ENCODE results near the gene MLLT3.

The MLLT3 gene

DNA sequence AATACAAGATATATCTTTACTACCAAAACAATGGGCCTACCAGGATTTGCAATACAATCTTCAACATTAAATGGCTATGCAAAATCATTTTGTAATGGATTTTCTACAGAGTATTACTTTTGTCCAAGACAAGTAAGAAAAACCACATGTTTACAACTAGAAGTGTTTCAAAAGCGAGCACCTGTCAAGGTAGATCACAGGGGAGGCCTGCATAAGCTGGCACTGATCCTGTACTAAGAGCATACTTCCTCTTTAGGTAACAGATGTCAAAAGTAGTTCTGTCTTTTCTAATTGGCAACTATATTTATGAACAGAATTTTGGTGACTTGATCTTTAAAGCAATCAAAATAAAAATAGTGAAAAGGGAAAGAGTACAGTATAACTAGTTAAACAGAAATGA lies 249.0 kb downstream of the MLLT3 start:
- DNase-seq, result no peak

DNA sequence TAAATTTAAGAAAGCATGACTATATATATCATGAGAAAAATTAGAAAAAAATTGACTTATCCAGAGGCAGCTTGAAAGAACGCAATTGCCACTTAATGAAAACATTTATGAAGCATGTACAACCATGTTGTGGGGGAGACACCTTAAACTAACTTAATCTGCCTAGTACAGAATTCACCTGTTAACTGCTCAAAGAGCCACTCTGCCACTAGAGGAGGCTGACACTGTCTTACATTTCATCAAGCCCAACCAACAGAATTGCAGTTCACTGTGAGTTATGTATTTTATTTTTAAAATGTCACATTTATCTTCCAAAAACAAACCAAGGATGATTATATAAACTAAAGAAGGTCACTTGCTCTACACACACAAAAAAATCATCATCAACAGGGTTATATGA lies 252.9 kb downstream of the MLLT3 start:
- DNase-seq, result no peak

DNA sequence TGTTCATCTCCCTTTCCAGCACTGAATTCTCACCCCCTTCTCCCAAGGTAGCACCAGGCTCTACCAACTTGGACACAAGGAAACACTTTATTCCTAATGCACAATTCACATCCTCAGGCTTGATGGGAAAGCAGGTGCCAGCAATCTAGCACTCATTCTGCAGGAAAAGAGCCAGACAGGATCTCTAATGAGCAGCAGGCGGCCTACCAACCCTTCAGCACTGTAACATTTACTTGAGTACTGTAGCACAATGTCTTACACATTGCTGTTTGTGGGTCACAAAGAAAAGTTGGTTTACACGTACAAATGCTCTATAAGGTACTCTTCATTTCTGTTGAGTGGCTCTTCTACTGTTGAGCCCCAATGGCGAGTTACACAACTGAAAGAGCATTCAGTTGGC lies 254.4 kb downstream of the MLLT3 start:
- DNase-seq, result no peak

DNA sequence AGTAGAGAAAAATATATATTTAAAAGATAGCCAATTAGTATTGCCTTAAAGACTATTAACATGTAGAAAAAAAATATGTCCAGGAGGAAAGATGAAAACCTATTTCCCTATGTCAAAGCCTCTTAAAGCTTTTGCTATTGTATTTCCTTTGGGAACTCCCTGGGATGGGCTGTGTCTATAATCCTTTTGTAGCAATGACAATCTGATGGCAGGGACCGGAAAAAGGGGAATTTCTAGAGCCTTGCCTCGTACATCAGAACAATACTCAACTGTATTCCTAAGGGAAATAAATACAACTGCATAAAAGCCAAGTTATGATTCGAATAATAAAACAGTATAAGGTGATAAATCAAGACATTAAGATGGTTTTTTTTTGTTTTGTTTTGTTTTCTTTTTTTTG lies 257.3 kb downstream of the MLLT3 start:
- DNase-seq, result no peak

DNA sequence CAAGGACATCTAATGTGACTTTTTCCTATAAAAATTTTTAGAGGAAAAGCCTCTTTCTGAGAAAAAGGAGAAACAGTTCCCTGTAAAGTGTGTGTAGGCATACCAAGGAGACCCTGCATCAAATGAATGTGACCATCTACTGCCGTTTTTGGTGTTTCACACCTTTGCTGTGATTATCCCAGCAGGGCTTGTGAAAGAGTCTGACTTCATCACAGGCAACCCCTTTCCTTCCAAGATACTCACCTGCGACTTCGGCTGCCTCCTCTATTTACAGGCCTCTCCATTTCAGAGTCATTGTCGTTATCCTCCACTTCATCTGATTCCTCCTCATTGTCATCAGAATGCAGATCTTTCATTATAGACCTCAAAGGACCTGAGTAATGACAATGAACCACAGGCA lies 259.1 kb downstream of the MLLT3 start:
- no peak for DNase-seq

DNA sequence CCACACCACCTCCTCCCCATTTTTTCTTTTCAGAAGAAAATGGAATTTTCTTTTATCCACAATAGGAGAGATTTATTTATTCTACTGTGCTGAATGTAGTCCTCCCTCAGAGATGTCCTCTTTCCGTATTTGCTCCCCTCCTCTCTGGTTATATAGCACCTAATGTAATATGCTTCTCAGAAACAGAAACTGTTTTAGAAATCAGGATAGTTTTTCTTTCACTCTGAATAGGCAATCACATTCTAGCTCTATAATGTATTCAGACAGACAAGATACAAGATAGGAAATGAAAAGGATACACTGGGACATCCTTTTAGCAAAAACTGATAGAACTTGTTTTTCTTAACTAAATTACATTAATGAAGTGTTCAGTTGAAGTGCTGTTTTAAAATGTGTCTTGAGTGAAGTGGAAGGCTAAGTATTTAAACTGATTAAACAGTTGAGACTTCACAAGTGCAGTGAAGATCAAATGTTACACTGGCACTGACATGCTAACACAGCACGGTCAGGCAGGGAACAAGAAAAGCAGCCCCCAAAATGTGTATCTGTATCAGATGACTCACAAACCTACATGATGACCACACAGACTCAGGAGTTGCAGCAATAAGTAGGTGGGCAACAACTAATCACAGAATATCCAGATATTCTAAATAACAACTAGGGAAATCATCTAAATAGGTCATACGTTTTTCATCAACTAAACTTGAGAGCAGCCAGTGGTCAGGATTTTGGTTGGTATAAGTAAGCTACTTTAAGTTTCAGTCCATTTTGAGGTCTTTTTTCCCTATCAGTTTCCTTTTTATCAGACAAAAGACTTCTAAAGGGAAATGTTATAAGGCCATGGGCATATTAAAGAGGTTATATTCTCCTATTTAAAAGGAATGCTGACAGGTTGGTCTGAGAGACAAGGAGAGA lies 260.4 kb downstream of the MLLT3 start:
- DNase-seq, result no peak

DNA sequence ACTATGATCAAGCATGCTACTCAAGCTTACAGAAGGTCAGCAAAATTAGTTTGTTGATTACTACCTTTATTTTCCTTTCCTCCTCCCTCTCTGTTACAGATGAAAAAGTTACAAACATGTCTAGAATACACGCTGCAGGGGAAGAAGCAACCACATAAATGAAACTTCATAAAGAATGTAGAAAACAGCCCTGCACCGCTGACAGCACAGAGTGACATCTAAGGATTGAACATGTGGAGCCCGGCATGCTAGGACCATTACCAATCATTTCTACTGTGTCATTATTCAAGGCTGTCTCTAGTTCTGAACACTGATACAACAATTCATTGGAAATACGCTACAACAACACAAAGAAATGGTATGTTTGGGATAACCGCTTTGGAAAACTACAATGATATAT lies 261.1 kb downstream of the MLLT3 start:
- DNase-seq, result no peak

DNA sequence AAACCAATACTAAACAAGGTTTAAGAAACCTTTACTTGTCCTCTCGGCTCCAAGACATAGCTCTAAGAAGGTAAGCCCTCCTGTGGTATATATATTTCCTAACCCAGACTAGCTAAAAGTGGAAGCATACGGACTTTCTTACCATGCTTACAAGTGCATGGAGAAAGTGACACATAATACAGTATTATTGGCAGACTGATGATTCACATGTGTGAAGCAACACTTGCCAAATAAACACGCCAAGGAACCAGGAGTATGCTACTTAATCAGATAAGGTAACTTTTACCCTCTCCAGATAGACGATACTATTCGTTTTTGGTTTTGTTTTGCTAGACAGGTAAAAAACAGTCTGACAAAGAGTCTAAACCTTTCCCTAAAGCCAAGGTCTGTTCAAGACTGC lies 264.1 kb downstream of the MLLT3 start:
- no peak for DNase-seq

DNA sequence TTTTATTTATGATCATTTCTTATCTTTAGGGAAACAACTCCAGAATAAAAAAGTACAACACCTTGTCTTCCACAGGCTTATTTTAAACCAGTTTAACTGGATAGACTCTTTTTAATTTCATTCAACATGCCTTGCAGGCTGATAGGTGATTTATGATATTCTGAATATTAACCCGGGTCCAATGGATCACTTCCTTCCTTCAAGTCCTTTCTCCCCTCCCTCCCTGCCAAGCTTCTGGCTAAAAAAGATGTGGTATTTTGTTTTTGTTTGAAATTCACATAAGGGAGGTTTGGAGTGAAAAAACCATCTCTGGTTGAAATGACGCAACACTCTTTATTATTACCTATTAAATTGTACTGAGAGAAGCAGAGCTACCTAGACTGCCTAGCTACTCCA lies 265.3 kb downstream of the MLLT3 start:
- DNase-seq, result no peak

DNA sequence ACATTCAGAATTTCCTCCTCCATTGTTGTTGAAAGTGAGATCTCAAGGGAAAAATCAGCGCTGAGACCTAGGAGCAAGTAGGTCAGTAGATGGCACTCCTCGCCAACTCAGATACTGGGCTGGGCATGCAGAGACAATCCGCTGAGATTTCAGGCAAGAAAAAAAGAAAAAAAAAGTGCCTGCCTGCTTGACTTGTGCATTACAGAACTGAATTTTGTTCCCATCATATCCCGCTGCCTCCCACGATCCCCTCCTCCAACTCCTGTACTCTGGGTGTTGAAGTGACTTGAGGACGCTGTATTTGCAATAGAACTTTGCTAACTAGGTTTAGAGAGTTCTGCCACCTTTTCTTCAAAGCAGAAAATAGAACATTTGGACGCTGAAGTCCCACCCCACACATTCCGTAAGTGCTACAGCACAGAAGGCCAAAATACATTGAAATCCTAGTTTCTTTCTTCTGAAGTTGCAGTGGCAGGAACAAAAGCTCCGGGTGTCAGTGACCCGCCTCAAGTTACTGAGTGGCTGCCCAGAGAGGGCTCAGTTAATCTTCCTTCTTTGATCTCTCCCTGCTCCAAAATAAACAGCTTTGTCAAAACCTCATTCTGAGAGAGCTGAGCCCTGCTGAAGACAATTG lies 265.8 kb downstream of the MLLT3 start:
- DNase-seq, result peak; percentile 57 to 60

DNA sequence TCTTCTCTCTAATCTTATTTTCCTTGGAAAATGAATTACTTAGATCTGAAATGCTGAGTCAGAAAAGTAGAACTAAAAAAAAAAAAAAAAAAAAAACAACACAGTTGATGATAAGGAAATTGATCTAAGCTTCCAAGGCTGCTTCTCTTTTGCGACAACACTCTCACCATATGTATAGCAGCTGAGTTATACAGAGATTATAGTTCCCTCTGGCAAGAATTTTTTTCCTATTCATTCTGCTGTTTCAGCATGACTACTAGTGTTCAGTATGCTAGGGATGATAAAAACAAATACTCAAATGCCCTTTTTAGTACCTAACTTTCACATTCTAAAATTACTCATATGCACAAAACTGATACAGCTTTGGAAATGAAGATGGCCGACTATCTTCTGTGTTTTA lies 267.3 kb downstream of the MLLT3 start:
- DNase-seq, result no peak

DNA sequence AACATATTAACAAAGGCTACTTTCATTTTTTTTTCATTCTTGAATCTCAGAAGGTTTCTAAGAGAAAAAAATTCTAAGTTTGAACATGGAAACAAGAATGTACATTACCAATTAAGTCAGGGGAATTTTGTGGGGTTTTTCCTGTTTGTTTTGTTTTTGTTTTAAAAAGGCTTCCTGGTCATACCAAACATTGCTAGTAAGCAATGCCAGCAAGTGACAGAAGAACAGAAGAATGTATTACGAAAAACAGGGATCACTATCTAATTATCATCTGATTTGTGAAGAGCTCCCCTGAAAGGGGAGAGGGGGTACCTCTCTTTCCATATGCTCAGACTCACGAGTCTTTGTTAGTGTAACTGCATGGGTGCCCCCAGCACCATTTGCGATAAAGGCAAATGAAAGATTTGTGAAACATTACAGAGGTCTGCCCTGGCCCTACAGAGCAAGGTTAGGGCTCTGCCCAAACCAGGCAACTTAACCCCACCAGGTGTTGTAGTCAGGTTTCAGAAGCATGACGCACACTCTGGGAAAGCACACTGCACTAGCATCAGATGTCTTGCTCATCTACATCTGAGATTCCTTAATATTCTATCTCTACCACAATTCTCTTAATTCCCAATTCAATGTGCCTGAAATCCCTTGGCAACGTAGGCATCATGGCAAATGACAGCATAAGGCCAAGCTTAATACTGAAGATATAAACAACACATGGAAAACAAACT lies 268.2 kb downstream of the MLLT3 start:
- DNase-seq, result no peak

DNA sequence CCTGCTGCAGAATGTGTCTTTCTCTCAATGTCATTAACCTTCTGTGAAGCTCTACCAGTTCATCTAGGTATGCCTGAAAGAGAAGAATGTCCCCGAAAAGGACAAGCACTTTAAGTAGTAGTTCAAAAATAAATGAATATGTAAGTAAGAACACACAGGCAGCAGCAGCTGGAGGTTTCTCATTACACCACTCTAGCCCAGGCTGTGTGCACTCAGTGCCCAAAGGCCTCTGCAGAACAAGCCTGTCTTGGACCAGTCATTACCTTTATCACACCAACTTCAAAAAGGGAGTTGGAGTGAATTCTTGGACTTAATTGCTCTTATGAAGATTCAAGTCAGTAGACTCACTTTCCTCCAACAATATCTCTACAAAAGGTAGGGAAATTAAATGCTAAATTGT lies 268.8 kb downstream of the MLLT3 start:
- DNase-seq, result no peak

DNA sequence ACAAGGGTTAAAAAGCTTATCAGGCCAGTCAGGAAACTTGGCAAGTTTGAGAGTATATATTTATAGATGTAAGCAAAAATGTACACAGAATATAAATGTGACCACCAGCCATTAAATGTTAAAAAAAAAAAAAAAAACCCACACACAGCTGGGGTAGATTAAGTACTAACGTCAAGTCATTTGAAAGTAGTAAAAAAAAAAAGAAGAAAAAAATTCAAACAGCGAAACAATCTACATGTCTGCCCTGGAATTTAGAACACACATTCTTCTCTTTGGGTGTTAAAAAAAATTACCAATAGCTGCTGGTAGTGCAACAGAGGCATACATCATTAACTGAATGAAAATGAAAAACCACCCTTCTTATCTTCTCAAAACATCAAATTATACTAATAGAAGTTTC lies 269.7 kb downstream of the MLLT3 start:
- no peak for DNase-seq

DNA sequence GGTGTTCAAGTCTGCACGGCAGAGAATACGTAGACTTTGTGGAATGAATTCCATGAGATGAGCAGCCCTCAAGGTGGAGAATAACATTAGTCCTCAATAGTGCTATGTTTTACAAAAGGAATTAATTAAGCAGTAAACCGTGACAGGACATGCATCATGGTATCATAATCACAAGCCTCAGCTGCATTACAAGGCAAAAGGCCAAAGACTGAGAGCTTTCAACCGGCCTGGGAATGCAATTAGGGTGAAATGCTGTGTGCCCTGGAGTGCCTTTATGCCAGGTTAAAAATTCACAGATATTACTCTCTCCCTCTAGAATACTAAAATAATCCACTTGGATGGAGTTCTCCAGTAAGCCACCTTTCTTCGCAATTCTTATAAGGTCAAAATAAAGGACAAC lies 270.6 kb downstream of the MLLT3 start:
- DNase-seq, result no peak

DNA sequence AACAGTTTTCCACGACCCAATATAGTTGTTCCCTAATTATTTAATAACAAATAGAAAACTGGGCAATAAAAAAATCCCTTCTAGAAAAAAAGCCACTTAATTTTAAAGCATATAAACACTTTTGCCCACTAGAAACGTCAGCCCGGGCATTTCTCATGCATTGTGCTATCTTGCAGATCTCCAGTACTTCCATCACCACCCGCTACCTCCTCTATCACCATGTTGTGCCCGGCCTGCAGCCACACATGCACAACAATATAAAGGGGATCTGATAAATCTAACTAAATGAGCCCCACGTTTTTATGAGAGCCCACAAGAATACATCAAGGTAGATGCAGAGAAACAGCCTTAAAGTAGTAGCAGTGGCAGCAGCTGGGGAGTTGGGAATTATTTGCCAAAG lies 272.7 kb downstream of the MLLT3 start:
- DNase-seq, result no peak

DNA sequence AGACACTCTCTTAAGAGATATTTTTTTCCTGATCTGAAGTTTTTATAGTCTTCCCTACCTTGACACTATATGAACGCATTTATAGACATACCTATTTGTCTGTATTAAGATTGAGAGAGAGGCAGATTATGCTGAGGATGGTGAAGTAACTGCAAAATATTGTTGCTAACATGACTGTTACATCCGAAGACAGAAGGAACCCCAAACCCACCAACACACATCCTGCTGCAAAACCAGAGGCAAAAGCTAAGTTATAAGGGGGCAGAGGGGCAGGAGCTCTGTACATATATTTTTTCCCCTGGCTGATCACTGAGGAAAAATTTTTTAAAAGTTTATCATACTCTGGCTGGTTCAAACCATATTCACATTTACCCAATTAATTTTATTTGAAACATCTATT lies 279.0 kb downstream of the MLLT3 start:
- DNase-seq, result no peak

DNA sequence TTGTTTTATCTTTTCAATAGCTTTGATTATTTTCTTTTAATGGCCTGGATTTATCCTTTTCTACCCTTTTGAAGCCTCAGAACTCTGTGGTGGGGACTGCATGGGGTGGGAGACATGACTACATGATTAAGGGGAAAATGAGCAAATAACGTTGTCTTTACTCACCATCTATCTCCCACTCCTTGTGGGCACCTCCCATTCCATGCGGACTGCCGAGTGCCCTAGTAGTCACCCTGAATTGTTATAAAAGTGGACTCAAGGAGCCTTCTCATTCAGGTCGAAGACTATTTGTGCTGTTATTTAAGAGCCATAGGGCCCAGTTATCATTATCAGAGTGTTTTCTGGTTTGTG lies 281.8 kb downstream of the MLLT3 start:
- no peak for DNase-seq

DNA sequence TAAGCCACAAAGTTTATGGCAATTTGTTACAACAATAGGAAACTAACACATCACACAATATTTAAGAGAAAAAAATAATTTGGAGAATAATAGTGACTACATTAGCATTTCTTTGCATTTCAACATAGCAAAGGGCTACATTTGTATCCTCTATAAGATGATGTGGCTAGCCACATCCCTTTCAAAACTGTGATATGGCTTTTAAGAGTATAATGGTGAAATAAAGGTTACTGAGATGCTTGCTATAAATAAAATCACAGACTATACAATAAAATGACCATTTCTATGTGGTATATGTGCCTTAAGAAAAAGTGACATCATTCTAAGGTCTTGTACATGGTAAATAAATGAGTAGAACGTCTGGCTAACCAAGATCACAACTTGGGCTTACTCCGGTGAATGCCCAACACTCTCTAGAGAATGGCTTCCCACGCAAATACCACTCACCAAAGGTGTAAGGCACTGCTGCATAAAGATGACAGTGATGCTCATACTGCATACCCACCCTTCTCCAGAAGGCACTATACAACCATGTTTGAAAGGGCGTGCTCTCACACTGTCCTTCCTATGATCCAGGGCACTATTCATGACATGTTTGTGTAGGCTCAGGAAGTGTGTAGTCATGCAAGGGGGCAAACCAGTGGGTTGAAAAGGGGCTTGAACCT lies 286.5 kb downstream of the MLLT3 start:
- DNase-seq, result no peak

DNA sequence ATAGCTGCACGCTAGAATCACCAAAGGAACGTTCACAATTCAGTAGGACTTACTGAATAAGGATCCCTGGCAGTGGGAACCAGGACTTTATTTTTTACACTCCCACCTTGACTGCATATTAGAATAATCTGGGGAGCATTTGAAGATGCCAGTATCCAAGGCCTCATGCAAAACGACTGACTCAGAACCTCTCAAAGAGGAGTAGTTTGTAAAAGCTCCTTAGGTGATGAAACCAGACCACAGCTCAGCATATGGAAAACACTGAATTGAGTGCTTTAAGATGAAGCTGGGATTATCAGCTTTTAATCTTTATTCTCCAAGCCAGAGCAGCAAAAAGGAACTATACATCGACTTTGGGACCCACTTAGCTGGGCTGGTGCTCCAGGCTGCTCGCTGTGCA lies 288.3 kb downstream of the MLLT3 start:
- no peak for DNase-seq

DNA sequence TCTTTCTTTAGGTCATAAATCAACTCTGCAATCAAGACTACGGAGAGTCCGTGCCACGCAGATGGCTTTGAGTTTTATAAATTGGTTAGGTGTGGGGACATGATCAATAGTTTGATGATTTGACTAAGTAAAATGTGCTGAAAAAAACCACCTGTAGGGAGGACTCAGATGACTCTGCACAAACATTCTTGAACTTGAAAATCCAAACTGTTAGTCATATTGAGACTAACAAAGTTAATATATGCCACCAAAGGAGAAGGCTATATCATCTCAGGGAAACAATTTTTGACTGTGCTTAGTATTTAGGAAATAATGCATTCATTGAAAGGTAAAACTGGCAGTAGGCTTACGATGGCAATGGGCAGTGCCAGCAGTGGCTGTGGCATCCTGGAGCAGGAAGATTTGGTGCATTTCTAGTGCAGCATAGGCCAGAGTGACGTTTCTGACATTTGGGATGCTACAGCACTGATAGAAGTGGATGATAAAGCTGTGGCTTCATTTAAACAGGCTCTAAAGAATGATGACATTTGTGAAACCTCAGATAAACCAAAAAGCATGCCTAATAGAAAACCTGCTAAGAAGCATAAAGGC lies 291.1 kb downstream of the MLLT3 start:
- DNase-seq, result no peak

DNA sequence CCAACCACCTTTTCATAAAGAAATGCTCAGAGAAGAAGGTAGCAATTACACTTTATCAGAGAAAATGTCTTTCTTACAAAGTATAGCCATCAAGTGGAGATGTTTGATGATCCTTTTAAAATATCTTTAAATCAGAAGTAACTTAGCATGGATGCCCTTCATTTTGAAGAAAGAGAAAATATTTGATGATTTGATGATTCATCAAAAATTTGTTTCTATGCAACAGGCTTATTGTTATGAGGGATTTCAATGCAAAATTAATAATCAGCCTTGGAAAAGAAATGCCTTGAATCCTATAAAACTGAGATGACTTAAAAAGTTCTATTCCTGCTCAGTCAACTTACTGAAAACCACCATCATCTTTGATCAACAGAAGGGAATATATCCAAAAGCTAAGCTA lies 291.6 kb downstream of the MLLT3 start:
- DNase-seq, result no peak

DNA sequence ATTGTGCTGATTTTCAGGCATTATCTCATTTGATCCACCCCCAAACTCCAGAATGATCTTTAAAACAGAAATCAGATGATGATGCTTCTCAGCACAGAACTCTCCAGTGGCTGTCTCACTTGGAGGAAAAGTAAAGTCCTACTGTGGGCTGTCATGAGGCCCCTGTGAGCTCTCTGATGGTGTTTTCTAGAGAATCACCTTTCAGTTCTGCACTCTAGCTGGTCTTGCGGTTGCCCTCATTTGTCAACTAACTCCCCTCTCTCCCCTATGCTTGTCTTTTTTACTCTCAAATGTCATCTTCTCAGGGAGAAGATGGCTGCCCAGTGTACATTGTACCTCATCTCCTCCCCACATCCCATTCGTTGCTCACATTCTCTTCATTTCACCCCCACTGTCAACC lies 295.8 kb downstream of the MLLT3 start:
- DNase-seq, result no peak
